GM21360 (cell line): ENCODE data around the gene SGMS2.
A peak's percentile ranks its signal among the peaks of the same experiment; 100 is the strongest.
"Not testable (repeated sequence)": the region's sequence is repeated elsewhere in the genome, so short reads cannot be mapped to it uniquely, and the experiment has no call there.

Experiments used
- ATAC-seq: cut with Tn5 transposase; IDR thresholded peaks from one replicate; pipeline ENCODE4 v1.9.1; 2021; ENCODE audit warnings: mild to moderate bottlenecking, moderate library complexity; ENCODE audit not compliant: unreplicated experiment

SGMS2 gene

GRCh38 chr4:107906458-107907100 is 81.8 kb downstream of the SGMS2 start:
- ATAC-seq = no peak

- ATAC-seq = no peak
Measured at GRCh38 chr4:107908377-107908776, 83.6 kb downstream of the SGMS2 start.

- ATAC-seq = peak; percentile 92
Measured at GRCh38 chr4:107913283-107913899, 88.7 kb downstream of the SGMS2 start.

GRCh38 chr4:107915220-107915619 is 90.5 kb downstream of the SGMS2 start:
- ATAC-seq = no peak

GRCh38 chr4:107916623-107917022 is 91.9 kb downstream of the SGMS2 start:
- ATAC-seq = no peak

- no peak for ATAC-seq
Measured at GRCh38 chr4:107917500-107917899, 92.8 kb downstream of the SGMS2 start.

GRCh38 chr4:107922486-107923473 is 98.0 kb downstream of the SGMS2 start:
- ATAC-seq = no peak

- ATAC-seq = not testable (repeated sequence)
Measured at GRCh38 chr4:107925713-107926112, 101.0 kb downstream of the SGMS2 start.

GRCh38 chr4:107926875-107927274 is 102.1 kb downstream of the SGMS2 start:
- ATAC-seq = not testable (repeated sequence)

- ATAC-seq = peak; percentile 95
Measured at GRCh38 chr4:107930821-107931774, 106.4 kb downstream of the SGMS2 start, which contains the start of gene CYP2U1. Gene CYP2U1 (plus strand): TSS chr4:107931549. CDS start chr4:107931644, 95 bp downstream.

- ATAC-seq = no peak
Measured at GRCh38 chr4:107931775-107932321, 107.1 kb downstream of the SGMS2 start.

- ATAC-seq = no peak
Measured at GRCh38 chr4:107935246-107935645, 110.5 kb downstream of the SGMS2 start.

- ATAC-seq = no peak
Measured at GRCh38 chr4:107937040-107937439, 112.3 kb downstream of the SGMS2 start.

- no peak for ATAC-seq
Measured at GRCh38 chr4:107939307-107939706, 114.6 kb downstream of the SGMS2 start.

GRCh38 chr4:107945809-107946208 is 121.1 kb downstream of the SGMS2 start:
- no peak for ATAC-seq

GRCh38 chr4:107950746-107951540 is 126.2 kb downstream of the SGMS2 start:
- ATAC-seq = no peak

GRCh38 chr4:107951551-107951950 is 126.8 kb downstream of the SGMS2 start:
- ATAC-seq = no peak

GRCh38 chr4:107956011-107956410 is 131.3 kb downstream of the SGMS2 start:
- no peak for ATAC-seq
